ENCODE measurements around the gene TGFA. TPM values are rescaled to one million over a fixed set of nuclear protein-coding genes. Genes with fewer than 3 reads are reported as not detected.

TGFA gene
- total and polyA plus RNA-seq, 2 experiments from 2014 or later: 2.6 to 5.6 TPM

DNA sequence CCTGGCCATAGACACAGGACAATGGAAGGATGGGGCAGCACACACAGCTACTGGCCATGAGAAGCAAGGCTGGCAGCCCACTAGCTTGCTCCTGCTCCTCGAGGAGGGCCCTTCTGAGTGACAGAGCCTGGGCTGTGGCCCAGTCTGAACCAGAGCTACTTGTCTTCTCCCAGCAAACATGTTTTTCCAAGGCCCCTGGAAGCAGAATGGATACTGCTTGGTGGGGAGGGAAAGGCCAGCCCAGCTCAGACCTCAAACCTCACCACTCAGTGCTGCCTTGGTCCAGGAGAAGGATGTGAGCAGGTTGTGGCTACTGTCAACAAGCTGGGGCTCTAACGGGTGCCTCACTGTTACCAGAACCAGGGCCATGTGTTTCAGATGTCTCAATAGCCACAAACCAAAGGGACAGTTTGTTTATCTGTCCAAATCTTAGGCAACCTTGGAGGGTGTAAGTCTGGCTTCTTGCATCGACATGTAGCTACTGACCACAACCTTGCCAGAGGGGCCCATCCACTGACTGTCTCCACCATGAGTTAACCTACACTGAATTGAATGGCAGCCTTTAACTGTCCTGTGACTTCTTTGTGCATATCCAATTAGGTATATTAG, 98.6 kb downstream of the TGFA start:
- Histone ChIP-seq H3K9me2 (replicated peaks; ENCODE audit: insufficient read depth) (no peaks in the 10 kb centered on the region), H3K27ac (no peak overlapping the region), H4K20me1 (ENCODE audit: insufficient read depth, poor library complexity, severe bottlenecking) (no peaks in the 10 kb centered on the region), H3K4me3 (no peak overlapping the region), H3K9me3 (ENCODE audit: low read depth) (no peaks in the 10 kb centered on the region), H3K36me3 (replicated peaks; ENCODE audit: insufficient read depth, low read depth) (no peaks in the 10 kb centered on the region), H3K4me2 (no peak overlapping the region), H3K79me2 (no peaks in the 10 kb centered on the region), H2AFZ (no peak overlapping the region), H3K4me1 (ENCODE audit: insufficient read depth) (no peaks in the 10 kb centered on the region), H3K27me3 (peaks cover 5% of the 10 kb centered on the region)
- WGBS (ENCODE audit: low lambda C conversion rate, missing lambda C conversion rate): 89% methylated on average over 3 of the region's 3 CpGs
- DNase-seq (ENCODE audit: low spot score): no peak
- TF ChIP-seq EZH2phosphoT487 (IDR thresholded peaks at IDR 0.05; ENCODE audit: low read depth, severe bottlenecking, unreplicated experiment): no peak
- no peak for TF ChIP-seq EZH2 (IDR thresholded peaks at IDR 0.05; ENCODE audit: borderline replicate concordance)
- TF ChIP-seq, protein P1, sequence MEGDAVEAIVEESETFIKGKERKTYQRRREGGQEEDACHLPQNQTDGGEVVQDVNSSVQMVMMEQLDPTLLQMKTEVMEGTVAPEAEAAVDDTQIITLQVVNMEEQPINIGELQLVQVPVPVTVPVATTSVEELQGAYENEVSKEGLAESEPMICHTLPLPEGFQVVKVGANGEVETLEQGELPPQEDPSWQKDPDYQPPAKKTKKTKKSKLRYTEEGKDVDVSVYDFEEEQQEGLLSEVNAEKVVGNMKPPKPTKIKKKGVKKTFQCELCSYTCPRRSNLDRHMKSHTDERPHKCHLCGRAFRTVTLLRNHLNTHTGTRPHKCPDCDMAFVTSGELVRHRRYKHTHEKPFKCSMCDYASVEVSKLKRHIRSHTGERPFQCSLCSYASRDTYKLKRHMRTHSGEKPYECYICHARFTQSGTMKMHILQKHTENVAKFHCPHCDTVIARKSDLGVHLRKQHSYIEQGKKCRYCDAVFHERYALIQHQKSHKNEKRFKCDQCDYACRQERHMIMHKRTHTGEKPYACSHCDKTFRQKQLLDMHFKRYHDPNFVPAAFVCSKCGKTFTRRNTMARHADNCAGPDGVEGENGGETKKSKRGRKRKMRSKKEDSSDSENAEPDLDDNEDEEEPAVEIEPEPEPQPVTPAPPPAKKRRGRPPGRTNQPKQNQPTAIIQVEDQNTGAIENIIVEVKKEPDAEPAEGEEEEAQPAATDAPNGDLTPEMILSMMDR (IDR thresholded peaks at IDR 0.05; ENCODE audit: poor library complexity): no peak

DNA sequence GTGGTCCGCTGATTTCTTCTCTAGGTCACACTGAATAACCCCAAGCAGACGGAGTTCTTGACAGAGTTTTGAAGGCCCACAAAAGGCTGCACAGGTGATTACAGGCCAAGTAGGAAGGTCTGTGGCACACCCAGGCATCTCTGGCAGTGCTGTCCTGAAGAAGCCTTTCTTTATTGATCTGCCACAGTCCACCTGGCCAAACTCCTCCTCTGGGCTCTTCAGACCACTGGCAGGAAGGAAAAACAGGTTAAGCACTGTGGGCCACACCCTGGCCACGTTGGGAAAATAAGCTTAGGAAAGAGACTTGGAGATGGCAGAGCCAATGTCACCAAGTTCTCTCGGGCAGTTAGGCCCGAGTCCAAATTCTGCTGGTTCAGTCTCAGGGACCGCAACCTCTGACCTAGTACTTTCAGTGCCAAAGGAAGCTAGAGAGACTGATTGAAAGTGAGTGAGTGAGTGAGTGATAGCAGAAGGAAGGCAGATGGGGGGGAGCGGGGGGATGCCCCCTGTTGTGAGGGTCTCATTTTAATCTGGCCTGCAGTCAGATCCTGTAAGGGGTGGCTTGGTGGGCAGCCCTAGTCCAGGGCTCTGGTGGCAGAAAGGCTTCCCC, 102.9 kb downstream of the TGFA start:
- DNase-seq (ENCODE audit: low spot score): no peak
- TF ChIP-seq EZH2phosphoT487 (IDR thresholded peaks at IDR 0.05; ENCODE audit: low read depth, severe bottlenecking, unreplicated experiment): no peak
- TF ChIP-seq, protein P1 (IDR thresholded peaks at IDR 0.05; ENCODE audit: poor library complexity): no peak
- TF ChIP-seq EZH2 (IDR thresholded peaks at IDR 0.05; ENCODE audit: borderline replicate concordance): no peak
- 92% methylated on average over 7 of the region's 7 CpGs for WGBS (ENCODE audit: low lambda C conversion rate, missing lambda C conversion rate)

DNA sequence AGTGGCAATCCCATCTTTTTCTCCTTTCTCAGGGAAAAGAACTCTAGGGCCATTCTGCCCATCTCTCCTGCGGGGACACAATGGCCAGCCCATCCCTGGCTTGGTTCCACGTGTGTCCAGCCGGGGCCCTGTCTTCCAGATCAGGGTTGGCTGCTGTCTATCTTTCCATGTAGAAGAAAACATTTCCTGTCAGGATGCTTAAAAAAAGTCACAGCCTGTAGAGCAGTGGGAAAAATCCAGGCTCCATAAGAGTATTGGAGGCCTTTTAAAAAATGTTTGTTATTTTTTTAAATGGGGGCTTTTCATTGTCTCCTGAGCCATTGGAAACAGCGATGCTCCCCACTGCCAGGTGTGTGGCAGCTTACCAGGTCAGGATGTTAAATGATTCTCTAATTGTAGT, 105.6 kb downstream of the TGFA start:
- WGBS (ENCODE audit: low lambda C conversion rate, missing lambda C conversion rate): 85% methylated on average over 4 of the region's 4 CpGs
- Histone ChIP-seq H3K27me3 (no peaks in the 10 kb centered on the region), H3K4me2 (no peak overlapping the region), H3K4me1 (ENCODE audit: insufficient read depth) (no peaks in the 10 kb centered on the region), H3K4me3 (no peak overlapping the region), H4K20me1 (ENCODE audit: insufficient read depth, poor library complexity, severe bottlenecking) (no peaks in the 10 kb centered on the region), H3K9me2 (replicated peaks; ENCODE audit: insufficient read depth) (no peaks in the 10 kb centered on the region), H2AFZ (no peak overlapping the region), H3K36me3 (replicated peaks; ENCODE audit: insufficient read depth, low read depth) (no peaks in the 10 kb centered on the region), H3K9me3 (ENCODE audit: low read depth) (no peaks in the 10 kb centered on the region), H3K79me2 (no peaks in the 10 kb centered on the region), H3K27ac (no peak overlapping the region)
- TF ChIP-seq, protein P1 (IDR thresholded peaks at IDR 0.05; ENCODE audit: poor library complexity): no peak
- TF ChIP-seq EZH2 (IDR thresholded peaks at IDR 0.05; ENCODE audit: borderline replicate concordance) (no peak), EZH2phosphoT487 (IDR thresholded peaks at IDR 0.05; ENCODE audit: low read depth, severe bottlenecking, unreplicated experiment) (no peak)
- DNase-seq (ENCODE audit: low spot score): no peak

More for the DNA sequence above, 102.9 kb downstream of the TGFA start:
- H2AFZ ChIP-seq: no peak overlapping the region
- H3K4me2 ChIP-seq: no peak overlapping the region
- H3K27ac ChIP-seq: no peak overlapping the region
- H3K9me3 ChIP-seq (ENCODE audit: low read depth): no peaks in the 10 kb centered on the region
- H4K20me1 ChIP-seq (ENCODE audit: insufficient read depth, poor library complexity, severe bottlenecking): no peaks in the 10 kb centered on the region
- H3K79me2 ChIP-seq: no peaks in the 10 kb centered on the region
- H3K4me1 ChIP-seq (ENCODE audit: insufficient read depth): no peaks in the 10 kb centered on the region
- H3K9me2 ChIP-seq (replicated peaks; ENCODE audit: insufficient read depth): no peaks in the 10 kb centered on the region
- H3K27me3 ChIP-seq: no peaks in the 10 kb centered on the region
- no peaks in the 10 kb centered on the region for H3K36me3 ChIP-seq (replicated peaks; ENCODE audit: insufficient read depth, low read depth)
- no peak overlapping the region for H3K4me3 ChIP-seq

Data from hepatocyte (in vitro differentiated cells).